GM10266 (cell line): Measurements from ENCODE around the gene GALE.
"Not testable (repeated sequence)": the region's sequence is repeated elsewhere in the genome, so short reads cannot be mapped to it uniquely, and the experiment has no call there.

Experiments
- DNase-seq: peaks from one replicate; pipeline ENCODE4 v3.0.0; 2012; ENCODE audit errors: extremely low spot score
- TF ChIP-seq, protein P1 (sequence below): IDR thresholded peaks from 2 replicates; pipeline ENCODE4 v1.5.1; 2012; ENCODE audit warnings: mild to moderate bottlenecking, low read depth; ENCODE audit not compliant: control insufficient read depth, insufficient read depth; ENCODE audit errors: missing control alignments

GALE gene

DNA sequence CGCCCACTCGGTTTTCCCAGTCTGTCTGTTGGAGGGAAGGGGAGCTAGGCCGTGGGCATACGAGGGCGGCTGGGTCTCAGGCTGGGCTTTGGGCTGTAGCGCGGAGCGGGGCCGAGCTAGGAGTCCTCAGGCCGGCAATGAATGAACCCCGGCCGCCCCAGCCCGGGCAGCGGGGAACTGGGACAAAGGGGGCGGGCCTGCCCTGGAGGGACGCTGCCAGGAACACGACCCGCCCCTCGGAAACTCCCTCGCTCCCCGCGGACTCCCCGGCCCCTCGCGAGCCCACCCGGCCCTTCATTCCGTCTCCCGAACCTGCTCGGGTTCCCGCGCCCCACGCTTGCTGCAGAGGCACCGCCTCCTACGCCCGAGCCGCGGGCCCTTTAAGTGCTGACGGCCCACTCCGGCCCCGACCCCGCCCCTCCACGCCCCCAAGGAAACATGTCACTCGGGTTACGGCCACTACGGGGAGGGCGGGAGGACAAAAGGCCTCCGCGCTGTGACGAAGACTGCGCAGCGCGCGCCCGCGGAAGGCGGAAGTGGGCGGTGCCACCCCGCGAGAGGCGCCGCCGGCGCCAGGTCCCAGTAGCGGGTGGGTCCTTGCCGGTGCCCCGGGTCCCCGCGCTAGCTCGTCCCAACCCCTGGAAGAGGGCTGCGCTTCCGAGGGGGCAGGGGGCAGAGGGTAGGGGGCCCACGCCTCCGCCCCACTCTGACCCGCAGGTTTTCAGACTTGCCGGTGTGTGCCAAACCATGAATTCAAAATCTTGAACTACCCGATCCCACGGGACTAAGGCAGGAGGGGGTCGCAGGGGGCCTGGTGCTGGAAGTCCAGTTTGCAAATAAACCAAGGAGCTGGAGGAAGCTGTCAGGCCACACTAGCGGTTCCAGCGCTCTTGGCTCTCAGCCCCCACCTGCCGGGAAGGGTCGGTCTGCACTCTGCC, at the start of gene GALE:
TSS of gene GALE (minus strand) at position 355 of the 938 bp plus-strand sequence. CDS start 1,747 bp downstream, outside the sequence.
- DNase-seq: peak; percentile 99
- TF ChIP-seq, protein P1, sequence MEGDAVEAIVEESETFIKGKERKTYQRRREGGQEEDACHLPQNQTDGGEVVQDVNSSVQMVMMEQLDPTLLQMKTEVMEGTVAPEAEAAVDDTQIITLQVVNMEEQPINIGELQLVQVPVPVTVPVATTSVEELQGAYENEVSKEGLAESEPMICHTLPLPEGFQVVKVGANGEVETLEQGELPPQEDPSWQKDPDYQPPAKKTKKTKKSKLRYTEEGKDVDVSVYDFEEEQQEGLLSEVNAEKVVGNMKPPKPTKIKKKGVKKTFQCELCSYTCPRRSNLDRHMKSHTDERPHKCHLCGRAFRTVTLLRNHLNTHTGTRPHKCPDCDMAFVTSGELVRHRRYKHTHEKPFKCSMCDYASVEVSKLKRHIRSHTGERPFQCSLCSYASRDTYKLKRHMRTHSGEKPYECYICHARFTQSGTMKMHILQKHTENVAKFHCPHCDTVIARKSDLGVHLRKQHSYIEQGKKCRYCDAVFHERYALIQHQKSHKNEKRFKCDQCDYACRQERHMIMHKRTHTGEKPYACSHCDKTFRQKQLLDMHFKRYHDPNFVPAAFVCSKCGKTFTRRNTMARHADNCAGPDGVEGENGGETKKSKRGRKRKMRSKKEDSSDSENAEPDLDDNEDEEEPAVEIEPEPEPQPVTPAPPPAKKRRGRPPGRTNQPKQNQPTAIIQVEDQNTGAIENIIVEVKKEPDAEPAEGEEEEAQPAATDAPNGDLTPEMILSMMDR: no peak

DNA sequence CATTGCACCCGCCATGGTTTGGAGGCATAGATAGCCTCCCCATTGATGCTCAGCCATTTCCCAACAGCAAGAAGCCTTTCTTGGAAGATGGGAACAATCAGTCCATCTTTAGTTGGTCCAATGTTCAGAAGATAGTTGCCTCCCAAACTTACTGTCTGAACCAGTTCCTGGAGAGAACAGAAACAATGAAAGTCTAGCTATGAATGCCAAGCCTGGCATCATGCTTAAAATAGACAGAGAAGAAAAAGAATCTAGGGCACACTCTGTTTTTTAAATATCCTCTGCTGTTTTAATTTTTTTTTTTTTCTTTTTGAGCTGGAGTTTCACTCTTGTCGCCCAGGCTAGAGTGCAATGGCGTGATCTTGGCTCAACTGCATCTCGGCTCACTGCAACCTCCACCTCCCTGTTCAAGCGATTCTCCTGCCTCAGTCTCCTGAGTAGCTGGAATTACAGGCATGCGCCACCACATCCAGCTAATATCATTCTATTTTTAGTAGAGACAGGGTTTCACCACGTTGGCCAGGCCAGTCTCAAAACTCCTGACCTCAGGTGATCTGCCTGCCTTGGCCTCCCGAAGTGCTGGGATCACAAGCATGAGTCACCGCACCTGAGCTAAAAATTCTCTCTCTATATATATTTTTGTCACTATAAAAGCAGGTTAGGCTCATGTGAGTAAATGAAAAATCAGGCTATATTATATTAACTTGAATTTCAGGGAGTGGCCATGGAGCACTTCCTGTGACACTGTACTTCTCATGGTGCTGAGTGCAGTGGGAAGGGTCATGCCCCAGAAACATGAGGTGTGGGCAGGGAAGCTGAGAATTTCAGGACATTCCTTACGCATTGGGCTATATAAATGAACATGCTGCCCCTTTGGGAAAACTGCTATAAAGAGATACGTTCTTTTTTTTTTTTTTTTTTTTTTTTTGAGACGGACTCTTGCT, 48.4 kb upstream of the GALE start:
- TF ChIP-seq, protein P1: no peak
- no peak for DNase-seq

DNA sequence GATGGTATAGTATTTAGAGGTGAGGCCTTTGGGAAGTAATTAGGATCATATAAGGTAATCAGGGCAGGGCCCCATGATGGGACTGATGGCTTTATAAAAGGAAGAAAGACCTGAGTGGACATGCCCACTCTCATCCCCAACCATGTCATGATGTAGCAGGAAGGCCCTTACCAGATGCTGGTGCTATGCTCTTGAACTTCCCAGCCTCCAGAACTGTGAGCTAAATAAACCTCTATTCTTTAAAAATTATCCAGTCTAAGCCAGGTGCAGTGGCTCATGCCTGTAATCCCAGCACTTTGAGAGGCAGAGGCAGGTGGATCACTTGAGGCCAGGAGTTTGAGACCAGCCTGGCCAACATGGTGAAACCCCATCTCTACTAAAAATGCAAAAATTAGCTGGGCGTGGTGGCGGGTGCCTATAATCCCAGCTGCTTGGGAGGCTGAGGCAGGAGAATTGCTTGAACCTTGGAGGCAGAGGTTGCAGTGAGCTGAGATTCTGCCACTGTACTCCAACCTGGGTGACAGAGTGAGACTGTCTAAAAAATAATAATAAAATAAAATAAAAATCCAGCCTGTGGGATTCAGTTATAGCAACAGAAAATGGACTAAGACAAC, 47.0 kb upstream of the GALE start:
- DNase-seq: not testable (repeated sequence)

DNA sequence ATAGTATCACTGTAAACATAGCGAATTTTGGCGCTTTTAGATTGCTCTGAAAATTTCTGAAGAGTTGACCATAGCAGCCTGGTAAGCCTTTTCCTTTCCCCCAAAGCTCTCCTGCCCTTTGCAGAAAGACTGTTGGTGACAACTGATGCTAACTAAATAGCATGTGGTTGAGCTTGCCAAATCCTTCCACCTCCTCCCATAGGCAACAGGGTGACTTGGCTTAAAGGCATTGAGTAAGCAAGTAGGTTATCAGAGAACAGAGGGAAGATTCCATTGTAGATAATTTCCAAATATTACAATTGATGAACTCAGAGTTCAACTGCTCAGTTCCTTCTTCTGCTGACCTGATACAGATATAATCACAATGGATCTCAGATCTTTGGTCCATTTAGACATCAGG, 44.6 kb upstream of the GALE start:
- no peak for DNase-seq
- TF ChIP-seq, protein P1: no peak

DNA sequence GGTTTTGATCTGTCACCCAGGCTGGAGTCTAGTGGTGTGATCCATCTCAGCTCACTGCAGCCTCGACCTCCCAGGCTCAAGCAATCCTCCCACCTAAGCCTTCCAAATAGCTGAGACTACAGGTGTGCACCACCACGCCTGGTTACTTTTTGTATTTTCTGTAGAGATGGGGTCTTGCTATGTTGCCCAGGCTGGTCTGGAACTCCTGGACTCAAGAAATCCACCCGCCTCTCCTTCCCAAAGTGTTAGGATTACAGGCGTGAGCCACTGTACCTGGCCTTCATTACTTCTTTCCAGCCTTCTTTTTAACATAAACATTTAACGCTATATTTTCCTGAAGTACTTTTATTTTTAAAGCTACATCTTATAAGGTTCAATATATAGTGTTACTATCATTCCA, 43.1 kb upstream of the GALE start:
- DNase-seq: no peak
- TF ChIP-seq, protein P1: no peak

DNA sequence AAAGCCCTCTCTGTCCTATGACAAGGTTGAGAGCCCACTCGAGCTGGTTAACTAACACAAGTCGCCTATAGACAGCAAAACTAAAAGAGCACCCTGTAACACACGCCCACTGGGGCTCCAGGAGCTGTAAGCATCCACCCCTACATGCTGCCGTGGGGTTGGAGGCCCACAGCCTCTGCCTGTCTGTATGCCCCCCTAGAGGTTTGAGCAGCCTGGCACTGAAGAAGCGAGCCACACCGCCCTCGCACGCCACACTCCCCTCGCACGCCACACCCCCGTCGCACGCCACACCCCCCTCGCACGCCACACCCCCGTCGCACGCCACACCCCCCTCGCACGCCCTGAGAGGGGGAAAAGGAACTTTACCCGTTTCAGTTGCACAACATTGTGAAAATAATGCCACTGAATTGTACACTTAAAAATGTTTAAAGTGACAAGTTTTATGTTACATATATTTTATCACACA, 37.9 kb upstream of the GALE start:
- TF ChIP-seq, protein P1: no peak

DNA sequence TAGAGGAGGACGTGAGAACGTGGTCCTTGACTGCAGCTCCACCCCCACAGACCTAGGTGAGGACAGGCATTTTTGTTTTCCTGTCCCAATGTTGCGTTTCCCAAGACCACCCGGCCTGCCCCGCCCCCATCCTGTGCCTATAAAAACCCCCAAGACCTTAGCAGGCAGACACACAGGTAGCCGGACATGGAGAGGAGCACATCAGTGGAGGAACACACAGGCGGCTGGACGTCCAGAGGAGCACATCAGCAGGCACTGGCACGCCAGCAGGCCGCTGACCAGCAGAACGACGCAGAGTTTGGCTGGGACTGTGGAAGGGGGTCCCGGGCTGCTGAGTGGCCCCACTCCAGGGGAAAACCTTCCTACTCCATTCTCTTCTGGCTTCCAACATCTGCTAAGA, 37.4 kb upstream of the GALE start:
- TF ChIP-seq, protein P1: no peak
- DNase-seq: no peak

More for the DNA sequence above, 37.9 kb upstream of the GALE start:
- peak; percentile 72 for DNase-seq
